KOPT-K1 (cell line): ENCODE results near the gene GTF3C4.

ENCODE experiments used
- H3K27ac ChIP-seq: fragments of 200-600 bp; sonication (generic); 2 replicates; pipeline ENCODE4 v1.5.1; 2016; ENCODE audit warnings: antibody characterized with exemption, mild to moderate bottlenecking, low read depth, low read length; ENCODE audit not compliant: poor library complexity, severe bottlenecking
- H3K36me3 ChIP-seq: fragments of 200-600 bp; sonication (generic); 2 replicates; pipeline ENCODE4 v1.5.1; 2017; ENCODE audit warnings: antibody characterized with exemption, mild to moderate bottlenecking, low read length, moderate library complexity; ENCODE audit not compliant: insufficient read depth
- H3K9me3 ChIP-seq: fragments of 200-600 bp; sonication (generic); 2 replicates; pipeline ENCODE4 v1.5.1; 2017; ENCODE audit warnings: antibody characterized with exemption, low read length, mild to moderate bottlenecking; ENCODE audit not compliant: insufficient read depth, poor library complexity, severe bottlenecking

The GTF3C4 gene

DNA sequence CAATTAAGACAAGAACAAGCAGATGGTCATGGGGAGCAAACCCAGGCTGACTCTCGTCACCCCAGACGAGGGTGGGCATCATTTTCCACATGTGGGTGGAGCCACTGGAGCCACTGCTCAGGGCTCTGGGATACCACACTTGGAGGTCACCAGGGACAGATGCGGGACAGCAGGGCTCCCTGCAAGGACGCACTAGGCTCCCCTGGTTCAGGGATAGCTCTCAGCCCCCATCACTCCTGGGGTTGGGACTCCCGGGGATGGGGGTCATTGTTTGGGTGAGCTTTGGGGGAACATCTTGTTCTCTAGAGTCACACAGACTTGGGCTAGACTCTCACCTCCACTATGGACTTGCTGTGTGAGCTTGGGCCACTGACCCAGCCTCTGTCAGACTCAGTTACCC is 57.8 kb downstream of the GTF3C4 start:
- Histone ChIP-seq H3K27ac (no peak overlapping the region), H3K36me3 (no peaks in the 10 kb centered on the region), H3K9me3 (no peaks in the 10 kb centered on the region)

DNA sequence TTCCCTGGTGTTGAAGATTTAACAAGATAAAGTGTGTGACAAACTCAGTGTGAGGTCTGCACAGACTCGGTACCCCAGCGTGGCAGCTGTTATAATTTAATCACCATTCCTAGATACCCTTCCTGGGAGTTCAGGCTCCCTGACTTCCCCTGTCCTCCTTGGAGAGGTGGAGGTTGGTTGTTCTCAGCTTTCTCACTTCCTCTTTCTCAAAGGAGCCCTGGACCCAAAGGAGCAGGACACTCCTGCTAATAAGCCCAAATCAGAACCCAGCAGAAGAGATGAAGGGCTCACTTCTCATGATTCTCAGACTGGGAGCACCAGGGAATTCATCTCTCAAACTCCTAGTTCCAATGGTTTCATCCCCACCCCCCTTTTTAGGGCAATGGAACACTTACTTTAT is 58.2 kb downstream of the GTF3C4 start:
- Histone ChIP-seq H3K9me3 (no peaks in the 10 kb centered on the region), H3K36me3 (no peaks in the 10 kb centered on the region)

DNA sequence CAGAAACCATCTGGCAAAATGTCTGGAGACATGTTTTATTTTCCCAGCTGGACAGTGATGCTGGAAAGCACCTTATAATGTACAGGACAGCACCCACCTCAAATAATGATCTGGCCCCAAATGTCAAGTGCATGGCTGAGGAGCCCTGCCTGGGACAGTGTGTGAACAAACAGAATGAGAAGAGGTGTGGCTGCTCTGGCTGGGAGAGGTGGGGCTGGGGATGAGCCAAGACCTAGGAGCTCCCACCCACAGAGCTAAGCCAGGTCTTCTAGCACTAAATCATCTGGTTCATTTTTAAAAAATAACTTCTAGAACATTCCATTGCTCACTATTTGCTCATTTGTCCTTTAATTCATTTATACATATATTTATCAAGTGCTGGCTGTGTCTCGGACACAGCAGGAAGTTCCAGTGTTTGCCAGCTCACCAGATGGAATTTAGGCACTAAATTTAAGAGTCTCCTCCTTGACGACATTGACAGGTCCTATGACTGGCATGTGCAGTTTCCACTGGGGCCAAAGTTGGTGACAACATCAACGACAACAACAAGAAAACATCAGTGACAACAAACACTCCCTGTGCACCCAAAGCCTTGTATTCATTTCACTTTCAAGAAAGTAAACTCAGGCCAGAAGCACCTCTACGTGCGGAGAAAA is 59.1 kb downstream of the GTF3C4 start:
- no peaks in the 10 kb centered on the region for H3K9me3 ChIP-seq
- H3K36me3 ChIP-seq, result no peaks in the 10 kb centered on the region
- no peak overlapping the region for H3K27ac ChIP-seq

More for the DNA sequence above, 58.2 kb downstream of the GTF3C4 start:
- no peak overlapping the region for H3K27ac ChIP-seq

DNA sequence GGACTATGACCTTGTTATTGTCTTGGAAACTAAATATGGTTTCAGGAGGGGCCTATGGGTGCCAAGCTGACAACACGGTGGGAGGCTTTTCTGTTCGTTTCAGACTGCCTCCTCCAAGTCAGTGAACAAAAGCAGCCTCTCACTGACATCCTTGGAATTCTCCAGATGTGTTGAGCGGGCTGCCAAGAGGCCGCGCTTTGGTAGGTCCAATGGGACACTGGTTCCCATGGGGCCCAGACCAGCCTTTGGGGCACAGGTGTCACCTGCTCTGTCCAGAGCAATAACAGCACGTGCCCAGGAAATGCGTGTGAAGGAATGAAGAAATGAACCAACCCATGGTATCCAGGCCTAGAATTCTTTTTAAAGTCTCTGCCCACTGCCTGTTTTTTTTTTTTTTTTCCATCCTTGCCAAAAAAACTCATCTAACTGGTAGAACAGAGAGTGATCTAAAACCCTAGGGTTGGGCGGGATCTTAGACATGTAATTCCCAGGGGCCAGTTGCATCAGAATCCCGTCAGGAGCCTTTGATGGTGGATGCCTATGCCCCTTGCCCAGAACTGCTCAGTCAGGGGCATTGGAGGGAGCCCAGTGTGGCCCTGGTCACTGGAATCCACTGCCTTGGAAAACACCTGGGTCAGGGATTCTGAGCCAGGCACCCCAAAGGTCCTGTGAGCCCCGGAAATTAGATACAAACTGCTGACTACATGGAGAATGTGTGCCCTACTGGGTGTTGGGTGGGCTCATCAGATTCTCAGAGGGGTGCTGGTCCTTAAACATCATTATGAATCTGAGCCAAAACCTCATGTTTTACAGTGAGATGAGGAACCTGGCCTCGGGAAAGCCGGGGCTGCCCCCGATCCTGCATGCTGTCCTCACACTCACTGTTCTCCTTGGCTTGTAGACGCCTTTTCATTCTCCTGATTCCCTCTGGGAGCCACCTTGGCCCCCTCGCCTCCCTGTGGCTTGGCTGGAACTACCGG is 60.1 kb downstream of the GTF3C4 start:
- Histone ChIP-seq H3K27ac (no peak overlapping the region), H3K9me3 (no peaks in the 10 kb centered on the region), H3K36me3 (no peaks in the 10 kb centered on the region)

DNA sequence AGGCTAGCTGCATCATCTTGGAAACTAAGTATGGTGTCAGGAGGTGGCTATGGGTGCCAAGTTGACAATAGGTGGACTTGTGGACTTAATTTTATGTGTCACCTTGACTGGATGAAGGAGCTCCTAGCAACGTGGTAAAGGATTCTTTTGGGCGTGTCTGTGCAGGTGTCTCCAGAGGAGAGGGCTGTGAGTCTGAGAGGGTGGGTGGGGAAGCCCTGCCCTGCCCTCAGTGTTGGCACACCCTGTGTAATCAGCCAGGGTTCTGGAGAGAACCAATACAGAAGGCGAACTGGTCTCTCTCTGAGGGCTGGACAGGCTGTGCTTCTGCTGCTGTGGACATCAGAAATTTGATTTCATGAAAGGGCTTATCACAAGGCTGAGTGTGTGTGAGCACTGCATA is 61.0 kb downstream of the GTF3C4 start:
- no peak overlapping the region for H3K27ac ChIP-seq
- no peaks in the 10 kb centered on the region for H3K36me3 ChIP-seq
- no peaks in the 10 kb centered on the region for H3K9me3 ChIP-seq

DNA sequence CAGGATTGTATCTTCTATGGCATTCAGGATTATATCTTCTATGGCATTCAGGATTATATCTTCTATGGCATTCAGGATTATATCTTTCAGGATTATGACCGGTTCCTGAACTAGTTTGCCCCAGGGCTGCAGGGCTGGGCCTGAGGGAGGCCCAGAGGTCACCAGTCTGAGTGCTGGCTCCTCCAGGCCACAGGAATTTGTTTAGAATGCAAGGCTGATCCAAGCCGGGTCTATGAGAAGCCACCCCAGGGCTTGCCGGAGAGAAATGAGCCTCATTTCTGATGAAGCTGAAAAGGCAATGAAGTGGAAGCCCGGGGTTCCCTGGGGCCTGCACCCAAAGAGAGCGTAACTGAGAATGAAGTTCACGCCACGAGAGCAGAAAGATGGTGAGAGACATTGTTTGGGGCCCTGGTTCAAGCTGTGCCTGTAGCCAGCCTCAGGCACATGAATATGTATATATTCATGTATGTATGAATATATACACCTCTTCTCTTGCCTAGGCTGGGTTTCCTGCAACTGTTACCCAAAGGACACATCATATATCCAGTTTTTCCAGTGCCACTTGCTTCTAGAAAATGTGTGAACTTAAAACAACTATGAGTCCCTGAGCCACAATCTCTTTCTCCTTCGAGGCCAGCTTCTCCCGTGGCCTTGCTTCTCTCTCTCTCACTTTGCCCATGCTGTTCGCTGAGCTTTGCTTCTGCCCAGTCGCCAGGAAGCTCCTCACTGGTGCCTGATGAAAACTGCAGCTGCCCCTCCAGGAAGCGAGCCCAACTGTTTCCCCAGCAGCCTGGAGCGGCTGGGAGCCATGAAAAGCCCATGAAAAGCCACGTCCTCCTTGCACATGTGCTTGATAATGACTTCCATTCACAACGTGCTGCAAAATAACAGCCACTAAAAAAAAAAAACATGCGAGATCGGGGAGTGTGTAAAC is 62.3 kb downstream of the GTF3C4 start:
- Histone ChIP-seq H3K9me3 (no peaks in the 10 kb centered on the region), H3K27ac (no peak overlapping the region), H3K36me3 (no peaks in the 10 kb centered on the region)

DNA sequence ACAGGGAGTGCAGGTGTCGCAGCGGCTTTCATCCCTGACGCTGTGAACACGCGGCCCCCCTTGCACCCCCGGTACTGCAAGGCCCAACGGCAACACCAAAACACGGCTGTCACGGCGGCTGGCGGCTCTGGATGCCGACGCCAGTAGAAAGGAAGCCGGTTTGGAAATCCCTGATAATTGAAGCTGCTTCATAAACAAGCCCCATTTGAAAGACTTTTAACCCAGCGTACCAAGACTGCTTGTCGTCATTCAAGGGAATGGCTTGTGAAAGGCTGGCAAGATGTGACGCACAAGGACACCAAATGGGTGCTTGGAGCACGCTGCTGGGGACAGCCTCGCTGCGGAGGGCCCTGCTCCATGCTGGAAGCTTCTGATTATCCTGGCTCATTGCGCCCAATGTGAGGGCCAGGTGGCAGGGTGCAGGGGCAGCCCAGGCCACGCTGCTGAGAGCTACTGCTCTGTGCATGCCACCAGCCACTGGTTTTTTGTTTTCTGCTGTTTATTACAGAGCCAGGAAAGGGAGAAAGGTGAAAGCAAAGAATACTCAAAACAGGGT is 63.1 kb downstream of the GTF3C4 start:
- H3K36me3 ChIP-seq, result no peaks in the 10 kb centered on the region
- no peaks in the 10 kb centered on the region for H3K9me3 ChIP-seq
- no peak overlapping the region for H3K27ac ChIP-seq

DNA sequence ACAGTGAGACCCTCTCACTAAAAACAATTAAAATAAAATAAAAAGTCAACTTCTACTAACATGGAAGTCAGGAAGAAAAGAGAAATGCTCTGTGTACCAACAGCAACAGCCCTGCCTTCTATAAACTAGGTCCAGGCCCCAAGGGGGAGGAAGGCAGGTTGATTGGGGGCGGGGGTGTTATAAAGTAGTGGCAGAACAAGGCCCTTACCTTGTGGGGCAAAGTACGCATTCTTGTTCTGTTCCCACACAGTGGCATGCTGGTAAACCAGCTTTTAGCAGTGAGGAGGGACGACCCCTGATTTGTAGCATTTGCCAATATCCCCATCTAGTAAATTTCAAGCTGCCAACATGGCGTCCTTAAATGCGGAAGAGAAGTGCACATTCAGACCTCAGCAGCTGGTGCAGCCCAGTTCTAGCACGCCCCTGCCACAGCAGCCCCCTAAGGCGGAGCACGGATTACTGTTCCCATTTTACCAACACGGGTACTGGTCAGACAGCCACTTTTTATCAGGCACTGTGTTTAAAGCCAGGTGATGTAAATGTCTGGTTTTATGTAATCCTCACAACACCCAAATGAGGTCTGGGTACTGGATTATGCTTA is 69.5 kb downstream of the GTF3C4 start:
- H3K36me3 ChIP-seq, result no peaks in the 10 kb centered on the region
- no peaks in the 10 kb centered on the region for H3K9me3 ChIP-seq
- no peak overlapping the region for H3K27ac ChIP-seq

DNA sequence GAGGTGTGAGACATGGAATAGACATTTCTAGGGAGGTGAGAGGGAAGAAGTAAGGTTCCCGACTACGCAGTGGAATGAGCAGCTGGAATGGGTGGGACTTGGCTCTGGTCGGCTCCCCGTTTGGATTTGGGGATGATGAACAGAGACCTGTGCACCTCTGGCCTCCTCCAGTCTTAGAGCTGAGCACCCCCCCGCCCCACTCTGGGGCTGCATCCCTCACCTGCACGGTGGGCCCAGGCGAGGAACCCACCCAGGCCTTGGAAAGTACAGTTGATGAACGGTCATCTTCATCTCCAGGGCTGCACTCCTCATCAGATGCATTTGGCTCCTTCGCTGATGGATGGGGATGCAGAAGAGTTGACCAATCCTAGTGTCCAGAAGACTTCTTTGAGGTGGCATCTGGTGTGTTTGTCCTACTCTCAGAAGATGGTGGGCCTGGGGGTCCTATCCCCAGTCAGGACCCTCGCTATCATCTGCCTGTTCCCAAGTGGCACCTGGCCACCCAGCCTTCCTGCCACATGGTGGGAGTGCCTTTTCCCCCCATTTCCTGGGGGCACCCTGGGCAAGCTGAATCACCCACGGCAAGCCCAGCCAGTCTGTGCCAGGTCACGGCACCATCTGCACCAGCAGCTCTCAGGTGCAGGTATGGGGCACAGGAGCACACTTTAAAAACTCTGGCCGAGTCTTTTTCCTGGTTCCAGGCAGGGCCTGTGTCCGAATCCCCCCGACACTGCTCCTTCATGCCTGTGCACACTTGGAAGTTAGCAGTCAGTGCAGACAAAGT is 70.5 kb downstream of the GTF3C4 start:
- no peaks in the 10 kb centered on the region for H3K36me3 ChIP-seq
- no peaks in the 10 kb centered on the region for H3K9me3 ChIP-seq
- H3K27ac ChIP-seq, result no peak overlapping the region

DNA sequence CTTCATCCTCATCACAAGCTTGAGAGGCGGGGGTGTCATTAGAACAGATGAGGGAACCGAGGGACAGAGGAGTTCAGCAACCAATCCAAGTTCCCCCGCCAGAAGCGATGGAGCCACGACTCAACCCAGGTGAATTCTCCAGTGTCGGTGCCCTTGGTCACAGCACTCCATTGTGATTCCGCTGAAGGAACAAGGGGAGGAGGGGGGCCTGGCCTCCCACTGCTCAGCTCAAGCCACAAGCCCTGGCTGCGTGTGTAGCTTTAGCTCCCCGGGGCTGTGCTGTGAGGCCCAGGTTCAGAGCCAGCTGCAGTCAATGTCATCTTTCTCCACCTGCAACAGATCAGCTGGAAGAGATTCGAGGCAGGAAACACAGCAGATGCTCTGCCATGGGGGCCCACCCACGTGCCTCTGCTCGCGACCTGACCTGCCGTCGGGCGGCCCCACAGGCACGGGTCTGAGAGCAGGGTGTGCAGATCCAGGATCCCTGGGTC is 72.6 kb downstream of the GTF3C4 start:
- Histone ChIP-seq H3K9me3 (no peaks in the 10 kb centered on the region), H3K27ac (no peak overlapping the region)

DNA sequence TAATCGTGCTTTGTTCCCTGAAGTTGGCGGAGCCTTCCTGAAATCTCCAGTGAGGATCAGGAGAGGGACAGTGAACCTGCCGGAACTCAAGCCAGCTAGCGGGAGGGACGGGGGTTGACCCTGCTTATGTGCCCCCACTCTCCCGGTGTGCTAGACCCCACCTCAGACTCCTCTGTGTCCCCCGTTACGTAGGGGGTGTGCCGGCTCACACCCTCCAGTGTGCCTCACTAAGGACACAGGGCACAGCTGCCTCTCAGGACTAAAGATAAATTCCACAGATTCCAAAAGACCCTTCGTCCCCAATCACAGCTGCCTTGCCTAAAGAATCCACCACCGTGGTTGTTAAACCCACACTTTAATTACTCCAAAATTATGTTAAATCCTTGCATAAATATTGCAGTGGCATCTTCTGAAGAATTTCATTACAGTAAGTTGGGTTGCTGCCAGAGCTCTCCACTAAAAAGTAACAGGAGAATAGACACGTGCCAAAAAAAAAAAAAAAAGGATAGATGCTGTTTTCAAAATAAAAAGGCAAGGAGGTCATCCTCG is 73.7 kb downstream of the GTF3C4 start:
- no peak overlapping the region for H3K27ac ChIP-seq
- H3K36me3 ChIP-seq, result no peaks in the 10 kb centered on the region
- H3K9me3 ChIP-seq, result no peaks in the 10 kb centered on the region

More for the DNA sequence above, 72.6 kb downstream of the GTF3C4 start:
- H3K36me3 ChIP-seq, result no peaks in the 10 kb centered on the region
